ENCODE measurements around the gene ZNF83.
"Not testable (repeated sequence)": the region's sequence is repeated elsewhere in the genome, so short reads cannot be mapped to it uniquely, and the experiment has no call there.

The ZNF83 gene

GRCh38 chr19:52640916-52641315 lies 2.8 kb upstream of the ZNF83 start:
- DNase-seq (ENCODE audit: insufficient read length, low spot score) (no peak), FAIRE-seq (no peak)

DNA sequence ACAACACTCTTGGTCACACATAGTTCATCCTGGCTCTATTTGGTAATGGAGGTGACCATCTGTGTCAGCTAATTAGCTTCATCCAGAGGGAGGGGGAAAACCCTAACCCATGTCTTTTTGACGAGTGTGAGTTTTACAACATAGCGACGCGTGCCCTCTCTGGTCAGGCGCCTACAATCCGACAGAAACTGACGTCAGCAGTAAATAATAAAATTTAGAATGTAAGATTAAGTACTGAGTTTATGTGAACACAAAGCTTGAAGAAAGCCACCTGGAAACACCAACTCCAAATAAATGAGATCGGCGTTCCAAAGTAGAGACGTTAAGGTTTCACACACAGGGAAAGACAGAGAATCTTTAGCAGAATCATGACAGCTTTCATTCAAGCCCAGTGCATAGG lies 1.8 kb upstream of the ZNF83 start:
- FAIRE-seq (no peak), DNase-seq (ENCODE audit: insufficient read length, low spot score) (no peak)

DNA sequence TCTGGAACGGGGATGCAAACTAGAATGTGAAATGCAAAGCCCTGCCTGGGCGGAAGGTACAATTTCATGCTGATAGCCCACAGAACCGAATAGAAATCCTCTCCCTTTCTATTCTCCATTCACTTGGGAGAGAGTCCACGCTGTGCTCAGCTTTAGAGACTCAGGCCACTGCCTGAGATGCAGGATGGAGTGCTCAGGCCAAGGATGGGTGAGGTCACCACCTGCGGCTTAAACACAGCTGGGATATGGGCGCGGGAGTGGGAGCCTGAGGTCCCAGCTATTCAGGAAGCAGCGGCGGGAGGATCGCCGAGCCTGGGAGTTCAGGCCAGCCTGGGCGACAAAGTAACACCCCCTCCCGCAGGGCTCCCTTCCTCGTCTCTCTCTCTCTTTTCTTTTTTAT lies 446 bp upstream of the ZNF83 start:
- peak; percentile 75 for FAIRE-seq
- peak; percentile 37 for DNase-seq (ENCODE audit: insufficient read length, low spot score)

- no peak for FAIRE-seq
- no peak for DNase-seq (ENCODE audit: insufficient read length, low spot score)
Measured at GRCh38 chr19:52635786-52636570, 2.2 kb downstream of the ZNF83 start.

DNA sequence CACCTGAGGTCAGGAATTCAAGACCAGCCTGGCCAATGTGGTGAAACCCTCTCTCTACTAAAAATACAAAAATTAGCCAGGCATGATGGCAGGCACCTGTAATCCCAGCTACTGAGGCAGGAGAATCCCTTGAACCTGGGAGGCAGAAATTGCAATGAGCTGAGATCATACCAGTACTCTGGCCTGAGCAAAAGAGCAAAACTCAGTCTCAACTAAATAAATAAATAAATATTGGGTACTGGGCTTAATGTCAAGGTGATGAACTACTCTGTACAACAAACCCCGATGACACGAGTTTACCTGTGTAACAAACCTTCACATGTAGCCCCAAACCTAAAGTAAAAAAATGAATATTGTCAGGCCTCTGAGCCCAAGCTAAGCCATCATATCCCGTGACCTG lies 10.7 kb downstream of the ZNF83 start:
- FAIRE-seq; DNase-seq (ENCODE audit: insufficient read length, low spot score): not testable (repeated sequence)

DNA sequence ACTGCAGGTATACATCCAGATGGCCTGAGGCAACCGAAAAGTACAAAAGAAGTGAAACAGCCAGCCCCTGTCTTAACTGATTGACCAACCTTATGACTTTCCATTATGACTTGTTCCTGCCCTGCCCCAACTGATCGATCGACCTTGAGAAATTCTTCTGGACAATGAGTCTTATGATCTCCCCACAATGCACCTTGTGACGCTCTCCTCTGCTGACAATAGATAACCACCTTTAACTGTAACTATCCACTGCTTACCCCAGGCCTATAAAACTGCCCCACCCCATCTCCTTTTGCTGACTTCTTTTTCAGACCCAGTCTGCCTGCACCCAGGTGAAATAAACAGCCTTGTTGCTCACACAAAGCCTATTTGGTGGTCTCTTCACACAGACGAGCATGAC lies 11.2 kb downstream of the ZNF83 start:
- DNase-seq (ENCODE audit: insufficient read length, low spot score), result no peak
- no peak for FAIRE-seq

DNA sequence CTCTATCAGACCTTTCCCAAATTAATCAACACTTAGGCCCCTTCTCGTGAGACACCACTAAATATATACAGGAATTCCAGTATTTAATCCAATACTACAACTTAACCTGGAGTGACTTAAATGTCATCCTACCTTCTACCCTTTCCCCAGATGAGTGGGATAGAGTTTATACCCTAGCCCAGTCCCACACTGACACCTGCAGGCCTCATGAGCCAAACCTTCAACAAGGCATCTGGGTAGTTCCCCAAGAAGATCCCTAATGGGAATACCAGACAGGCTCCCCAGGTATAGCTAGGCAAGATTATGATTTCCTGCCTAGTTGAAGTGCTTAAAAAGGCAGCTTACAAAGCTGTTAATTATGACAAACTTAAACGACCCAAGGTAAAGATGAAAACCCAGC lies 15.9 kb downstream of the ZNF83 start:
- no peak for FAIRE-seq
- no peak for DNase-seq (ENCODE audit: insufficient read length, low spot score)

DNA sequence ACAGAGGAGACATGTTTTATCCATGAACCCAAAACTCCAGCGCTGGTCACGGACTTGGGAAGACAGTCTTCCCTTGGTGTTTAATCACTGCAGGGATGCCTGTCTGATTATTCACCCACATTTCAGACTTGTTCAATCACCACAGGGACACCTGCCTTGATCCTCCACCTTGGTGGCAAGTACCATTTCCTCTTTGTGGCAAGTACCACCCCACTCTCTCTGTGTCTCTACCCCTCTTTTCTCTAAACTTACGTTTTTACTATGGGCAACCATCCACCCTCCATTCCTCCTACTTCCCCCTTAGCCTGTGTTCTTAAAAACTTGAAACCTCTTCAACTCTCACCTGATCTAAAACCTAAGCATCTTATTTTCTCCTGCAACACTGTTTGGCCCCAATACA lies 16.8 kb downstream of the ZNF83 start:
- no peak for FAIRE-seq
- no peak for DNase-seq (ENCODE audit: insufficient read length, low spot score)

DNA sequence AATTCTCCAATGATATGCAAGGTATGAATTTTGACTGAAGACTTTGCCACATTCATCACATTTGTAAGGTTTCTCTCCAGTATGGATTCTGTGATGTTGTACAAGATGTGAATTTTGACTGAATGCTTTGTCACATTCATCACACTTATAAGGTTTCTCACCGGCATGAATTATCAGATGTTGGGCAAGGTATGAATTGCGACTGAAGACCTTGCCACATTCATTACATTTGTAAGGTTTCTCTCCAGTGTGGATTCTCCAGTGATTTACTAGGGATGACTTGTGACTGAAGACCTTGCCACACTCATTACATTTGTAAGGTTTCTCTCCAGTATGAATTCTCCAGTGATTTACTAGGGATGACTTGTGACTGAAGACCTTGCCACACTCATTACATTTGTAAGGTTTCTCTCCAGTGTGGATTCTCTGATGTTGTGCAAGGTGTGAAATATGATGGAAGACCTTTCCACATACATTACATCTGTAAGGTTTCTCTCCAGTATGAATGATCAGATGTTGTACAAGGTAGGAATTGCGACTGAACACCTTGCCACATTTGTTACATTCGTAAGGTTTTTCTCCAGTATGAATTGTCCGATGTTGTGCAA lies 24.8 kb downstream of the ZNF83 start:
- DNase-seq (ENCODE audit: insufficient read length, low spot score) (no peak), FAIRE-seq (peak; percentile 49)

- no peak for FAIRE-seq
Measured at GRCh38 chr19:52603558-52604207, 34.5 kb downstream of the ZNF83 start.

DNA sequence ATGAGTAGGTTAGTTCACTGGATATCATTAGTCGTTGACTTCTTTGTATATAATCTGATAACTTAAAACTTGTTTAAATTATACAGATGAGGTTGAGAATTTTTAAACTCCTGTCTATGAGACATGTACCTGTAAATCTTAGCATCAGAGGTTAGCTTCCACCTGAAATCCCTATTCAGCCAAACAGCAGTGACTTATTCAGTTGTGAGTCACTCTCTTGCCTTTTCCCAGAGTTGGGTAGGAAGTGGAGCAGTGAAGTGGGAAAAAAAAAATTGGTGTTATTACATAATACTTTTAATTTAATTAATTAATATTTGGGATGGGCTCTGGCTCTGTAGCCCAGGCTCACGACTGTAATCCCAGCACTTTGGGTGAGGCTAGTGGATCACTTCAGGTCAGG lies 35.2 kb downstream of the ZNF83 start:
- DNase-seq (ENCODE audit: insufficient read length, low spot score), result no peak
- FAIRE-seq, result no peak

More at GRCh38 chr19:52603558-52604207, 34.5 kb downstream of the ZNF83 start:
- no peak for DNase-seq (ENCODE audit: insufficient read length, low spot score)

GRCh38 chr19:52601974-52602366 lies 36.2 kb downstream of the ZNF83 start:
- FAIRE-seq; DNase-seq (ENCODE audit: insufficient read length, low spot score): not testable (repeated sequence)

DNA sequence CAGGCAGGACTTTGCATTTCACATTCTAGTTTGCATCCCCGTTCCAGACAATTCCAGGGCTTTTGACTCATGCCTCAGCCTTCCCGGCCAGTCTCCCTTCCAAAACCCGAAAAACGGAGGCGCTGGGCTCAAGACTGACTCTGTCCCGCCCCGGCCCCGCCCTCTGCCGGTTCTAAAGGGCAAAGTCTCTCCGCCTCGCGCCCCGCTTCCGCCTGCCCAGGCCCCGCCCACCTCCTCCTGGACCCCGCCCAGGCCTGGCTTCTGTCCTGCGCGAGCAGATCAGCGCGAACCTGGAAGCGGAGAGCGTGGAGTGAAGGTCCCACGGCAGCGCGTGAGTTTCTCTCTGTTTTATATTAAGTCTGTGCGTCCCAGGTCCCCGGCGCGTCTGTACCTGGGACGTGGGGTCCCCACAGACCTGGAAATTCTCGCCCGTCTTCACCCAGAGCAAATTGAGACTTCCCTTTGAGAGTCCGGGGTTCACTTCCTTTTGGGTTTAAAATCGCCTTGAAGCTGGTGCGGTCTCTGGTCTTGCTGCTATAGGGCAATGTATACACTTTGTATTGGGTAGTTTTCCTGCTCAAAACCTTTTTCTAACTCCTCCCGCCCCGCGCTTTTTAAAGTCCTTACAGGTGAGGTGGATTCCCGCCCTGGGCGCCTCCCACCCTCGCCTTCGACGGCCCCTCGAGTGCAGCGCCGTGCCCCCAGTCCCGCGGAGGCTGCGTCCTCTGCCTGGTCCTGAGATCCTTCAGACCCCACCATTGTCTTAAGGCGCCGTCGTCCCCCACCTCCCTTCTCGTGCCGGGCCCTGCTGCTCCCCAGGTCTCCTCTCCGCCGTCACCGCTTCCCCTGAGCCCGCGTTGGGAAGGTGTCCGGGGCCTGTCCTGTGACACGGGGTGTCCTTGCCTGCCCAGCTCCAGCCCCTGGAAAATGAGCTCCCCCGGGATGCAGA lies 36.9 kb downstream of the ZNF83 start:
- peak; percentile 40 for FAIRE-seq
- DNase-seq (ENCODE audit: insufficient read length, low spot score), result peak; percentile 74

DNA sequence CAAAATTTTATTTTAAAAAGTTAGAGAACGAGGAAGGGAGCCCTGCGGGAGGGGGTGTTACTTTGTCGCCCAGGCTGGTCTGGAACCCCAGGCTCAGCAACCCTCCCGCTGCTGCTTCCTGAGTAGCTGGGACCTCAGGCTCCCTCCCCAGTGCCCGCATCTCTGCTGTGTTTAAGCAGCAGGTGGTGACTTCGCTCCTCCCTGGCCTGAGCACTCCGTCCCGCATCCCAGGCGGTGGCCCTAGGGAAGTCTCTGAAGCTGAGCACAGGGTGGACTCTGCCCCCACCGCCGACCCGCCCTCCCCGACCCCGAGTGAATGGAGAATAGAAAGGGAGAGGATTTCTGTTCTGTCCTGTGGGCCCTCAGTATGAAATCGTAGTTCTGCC lies 37.5 kb downstream of the ZNF83 start:
- DNase-seq (ENCODE audit: insufficient read length, low spot score) (no peak), FAIRE-seq (no peak)

- DNase-seq (ENCODE audit: insufficient read length, low spot score) (no peak), FAIRE-seq (no peak)
Measured at GRCh38 chr19:52599241-52599640, 38.9 kb downstream of the ZNF83 start.

DNA sequence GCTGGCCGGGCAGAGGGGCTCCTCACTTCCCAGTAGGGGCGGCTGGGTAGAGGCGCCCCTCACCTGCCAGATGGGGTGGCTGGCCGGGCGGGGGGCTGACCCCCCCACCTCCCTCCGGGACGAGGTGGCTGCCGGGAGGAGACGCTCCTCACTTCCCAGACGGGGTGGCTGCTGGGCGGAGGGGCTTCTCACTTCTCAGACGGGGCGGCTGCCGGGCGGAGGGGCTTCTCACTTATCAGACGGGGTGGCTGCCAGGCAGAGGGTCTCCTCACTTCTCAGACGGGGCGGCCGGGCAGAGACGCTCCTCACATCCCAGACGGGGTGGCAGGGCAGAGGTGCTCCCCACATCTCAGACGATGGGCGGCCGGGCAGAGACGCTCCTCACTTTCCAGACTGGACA lies 44.7 kb downstream of the ZNF83 start:
- DNase-seq (ENCODE audit: insufficient read length, low spot score); FAIRE-seq: not testable (repeated sequence)

DNA sequence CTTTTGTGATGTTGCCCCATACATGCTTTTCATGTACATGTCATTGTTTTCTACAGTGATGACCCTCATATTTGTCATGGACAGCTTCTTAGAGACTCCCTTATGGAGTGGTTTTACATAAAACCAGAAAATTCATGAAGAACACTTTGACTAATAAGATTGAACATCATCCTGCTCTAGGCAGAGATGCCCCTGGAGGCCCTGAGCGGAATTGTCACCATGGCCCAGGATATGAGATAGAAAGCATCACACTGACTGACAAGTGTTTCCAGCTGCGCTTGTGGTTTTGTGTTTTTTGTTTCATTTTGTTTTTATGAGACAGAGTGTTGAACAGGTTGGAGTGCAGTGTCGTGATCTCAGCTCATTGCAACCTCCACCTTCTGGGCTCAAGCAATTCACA lies 45.9 kb downstream of the ZNF83 start:
- FAIRE-seq, result no peak
- DNase-seq (ENCODE audit: insufficient read length, low spot score), result no peak

- FAIRE-seq (no peak), DNase-seq (ENCODE audit: insufficient read length, low spot score) (no peak)
Measured at GRCh38 chr19:52590728-52591127, 47.4 kb downstream of the ZNF83 start.

DNA sequence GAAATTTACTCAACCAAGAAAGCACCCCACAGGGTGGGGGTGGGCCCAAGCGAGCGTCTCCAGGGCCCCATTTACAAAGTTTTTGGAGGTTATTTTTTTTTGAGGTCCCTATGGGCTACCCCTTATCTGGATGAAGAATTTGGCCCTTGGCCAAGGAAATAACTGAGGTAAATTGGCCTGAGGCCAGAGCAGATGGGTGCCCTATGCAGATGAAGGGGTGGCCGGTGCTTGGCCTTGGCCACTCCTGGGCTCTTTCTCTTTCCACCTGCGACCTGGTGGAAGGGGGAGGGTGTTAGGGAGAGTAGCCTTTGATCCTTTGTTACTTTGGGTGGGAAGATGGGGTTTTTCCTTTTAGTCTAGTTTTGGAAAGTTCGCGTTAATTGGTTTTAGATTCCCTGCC lies 52.6 kb downstream of the ZNF83 start:
- FAIRE-seq, result no peak
- DNase-seq (ENCODE audit: insufficient read length, low spot score), result no peak

DNA sequence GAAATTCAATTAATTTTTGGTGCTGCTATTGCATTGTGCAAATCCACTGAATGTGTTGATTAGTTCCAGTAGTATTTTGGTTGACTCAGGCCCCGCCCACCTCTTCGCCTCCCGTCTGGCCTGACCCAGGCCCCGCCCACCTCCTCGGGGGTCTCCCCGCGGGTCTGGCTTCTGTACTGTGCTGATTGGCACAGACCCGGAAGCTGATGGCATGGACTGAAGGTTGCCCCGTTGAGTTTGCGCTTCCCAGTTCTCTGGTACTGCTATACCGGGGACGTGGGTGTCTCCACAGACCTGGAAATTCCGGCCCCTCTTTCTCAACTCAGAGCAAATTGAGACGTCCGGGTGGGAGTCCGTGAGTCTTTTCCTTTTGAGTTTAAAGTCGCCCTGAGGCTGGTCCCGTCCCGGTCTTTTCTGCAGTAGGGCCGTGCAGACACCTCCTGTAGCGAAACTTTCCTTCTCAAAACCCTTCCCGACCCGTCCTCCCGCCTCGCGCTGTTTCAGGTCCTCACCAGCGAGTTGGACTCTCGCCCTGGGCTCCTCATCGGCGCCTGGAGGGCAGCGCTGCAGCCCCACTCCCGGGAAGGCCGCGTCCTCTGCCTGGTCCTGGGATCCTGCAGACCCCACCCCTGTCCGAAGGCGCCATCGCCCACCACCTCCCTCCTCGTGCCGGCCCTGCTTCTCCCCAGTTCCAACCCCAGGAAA lies 53.3 kb downstream of the ZNF83 start:
- DNase-seq (ENCODE audit: insufficient read length, low spot score) (no peak), FAIRE-seq (no peak)

All from HTR-8/SVneo (cell line).